Cardiac septum (tissue), 1 donor: Measurements from ENCODE around the gene CLEC2A. TPM values are rescaled to one million over a fixed set of nuclear protein-coding genes. Genes with fewer than 3 reads are reported as not detected.
"Not testable (repeated sequence)": the region's sequence is repeated elsewhere in the genome, so short reads cannot be mapped to it uniquely, and the experiment has no call there.

ENCODE experiments used
- DNase-seq: peaks from one replicate; pipeline ENCODE4 v3.0.0-alpha.2; 2020; ENCODE audit warnings: low spot score
- intact Hi-C: fragments of 100-400 bp; cut with DNase I; formaldehyde crosslinking; loops from one replicate; pipeline ENCODE4 v1.14.0; 2022
- long read RNA-seq: library from polyadenylated mRNA; unstranded; transcript quantifications from one replicate; pipeline ENCODE4 v2.0.0, GENCODE V29; 2021
- total RNA-seq: library from RNA; stranded (reverse); fragmentation: NEBNext Ultra II Directional; extraction: Animal tissue kit (Norgen Biotek cat#: 25700); gene quantifications from one replicate; pipeline ENCODE4 v1.2.1, GENCODE V29; 2021
- donor health status: DM: no; HTN: no; CAD: no.

CLEC2A gene
- total RNA-seq = not detected
- long read RNA-seq = 0 reads

GRCh38 chr12:9932270-9932669, at the start of gene CLEC2A:
TSS of gene CLEC2A (minus strand) at chr12:9932370. CDS start at chr12:9932329, 41 bp downstream.
- DNase-seq = no peak
- intact Hi-C loops = no loop called here

- intact Hi-C loops = no loop called here
- DNase-seq = no peak
These were observed 48.0 kb upstream of the CLEC2A start for GRCh38 chr12:9980126-9980525.

GRCh38 chr12:9977916-9978315, 45.7 kb upstream of the CLEC2A start:
- intact Hi-C loops = no loop called here
- DNase-seq = no peak

- DNase-seq, intact Hi-C loops: not testable (repeated sequence)
These were observed 44.5 kb upstream of the CLEC2A start for GRCh38 chr12:9976626-9977025.

GRCh38 chr12:9975614-9976013, 43.4 kb upstream of the CLEC2A start:
- DNase-seq = no peak
- intact Hi-C loops = no loop called here

- DNase-seq, intact Hi-C loops: not testable (repeated sequence)
These were observed 42.6 kb upstream of the CLEC2A start for GRCh38 chr12:9974731-9975130.

- DNase-seq = no peak
- intact Hi-C loops = no loop called here
These were observed 41.8 kb upstream of the CLEC2A start for GRCh38 chr12:9973949-9974348.

- DNase-seq = no peak
- intact Hi-C loops = no loop called here
These were observed 39.0 kb upstream of the CLEC2A start, which contains the start of gene CLEC12A for GRCh38 chr12:9971181-9971580. TSS of gene CLEC12A (plus strand) at chr12:9971409. CDS start at chr12:9971597, 188 bp downstream.

- intact Hi-C loops = no loop called here
- no peak for DNase-seq
These were observed 37.5 kb upstream of the CLEC2A start for GRCh38 chr12:9969673-9970072.

GRCh38 chr12:9961901-9962300, 29.7 kb upstream of the CLEC2A start:
- DNase-seq = no peak
- intact Hi-C loops = no loop called here

- intact Hi-C loops = no loop called here
- no peak for DNase-seq
These were observed 28.9 kb upstream of the CLEC2A start for GRCh38 chr12:9961106-9961505.

GRCh38 chr12:9960590-9960989, 28.4 kb upstream of the CLEC2A start:
- intact Hi-C loops = no loop called here
- no peak for DNase-seq

GRCh38 chr12:9957834-9958233, 25.7 kb upstream of the CLEC2A start:
- intact Hi-C loops = no loop called here
- DNase-seq = no peak

- DNase-seq, intact Hi-C loops: not testable (repeated sequence)
These were observed 21.0 kb upstream of the CLEC2A start for GRCh38 chr12:9952954-9953729.

- DNase-seq = no peak
- intact Hi-C loops = no loop called here
These were observed 19.0 kb upstream of the CLEC2A start for GRCh38 chr12:9951026-9951675.

GRCh38 chr12:9948606-9949296, 16.6 kb upstream of the CLEC2A start:
- intact Hi-C loops = no loop called here
- DNase-seq = no peak

- intact Hi-C loops = no loop called here
- no peak for DNase-seq
These were observed 15.5 kb upstream of the CLEC2A start for GRCh38 chr12:9947674-9948073.

GRCh38 chr12:9944391-9944790, 12.2 kb upstream of the CLEC2A start:
- DNase-seq = no peak
- intact Hi-C loops = no loop called here

- DNase-seq = no peak
- intact Hi-C loops = no loop called here
These were observed 11.1 kb upstream of the CLEC2A start for GRCh38 chr12:9943240-9943639.

GRCh38 chr12:9941838-9942237, 9.7 kb upstream of the CLEC2A start:
- DNase-seq = no peak
- intact Hi-C loops = no loop called here
